HG03280 (cell line): ENCODE results near the gene CNIH3.
A peak's percentile ranks its signal among the peaks of the same experiment; 100 is the strongest.

Experiments
- ATAC-seq: cut with Tn5 transposase; IDR thresholded peaks from one replicate; pipeline ENCODE4 v1.9.1; 2021; ENCODE audit warnings: mild to moderate bottlenecking, moderate library complexity; ENCODE audit not compliant: unreplicated experiment

CNIH3 gene

DNA sequence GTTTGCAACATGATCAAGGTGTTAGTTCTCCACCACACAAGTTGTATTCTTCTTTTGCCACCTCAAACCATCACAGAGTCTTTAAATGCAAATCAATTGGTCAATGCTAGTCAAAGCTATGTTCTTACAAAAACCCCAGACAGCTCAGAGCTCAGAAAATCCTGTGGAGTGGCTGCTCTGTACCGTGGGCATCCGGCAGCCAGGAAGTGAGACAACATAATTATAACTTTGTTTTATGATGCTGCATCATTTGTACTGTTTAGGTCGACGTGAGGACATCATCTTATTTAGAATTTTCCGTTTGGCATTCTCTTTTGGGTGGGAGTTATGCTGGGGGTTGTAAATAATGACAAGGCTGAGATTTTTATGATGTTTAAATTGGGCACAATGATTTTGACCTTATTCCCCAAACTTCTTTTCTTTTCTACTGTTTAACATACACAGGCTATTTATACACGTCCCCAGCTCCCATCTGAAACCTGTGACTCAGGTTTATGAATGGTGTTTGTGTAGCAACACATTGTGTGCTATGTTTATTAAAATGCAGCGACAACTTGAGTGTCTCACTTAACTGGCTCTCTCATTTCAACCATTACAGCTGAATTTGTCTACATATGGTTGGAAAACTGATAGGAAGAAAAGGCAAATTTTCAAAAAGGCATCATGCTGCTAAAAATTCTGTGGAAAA, 124.0 kb downstream of the CNIH3 start:
- peak; percentile 82 for ATAC-seq

DNA sequence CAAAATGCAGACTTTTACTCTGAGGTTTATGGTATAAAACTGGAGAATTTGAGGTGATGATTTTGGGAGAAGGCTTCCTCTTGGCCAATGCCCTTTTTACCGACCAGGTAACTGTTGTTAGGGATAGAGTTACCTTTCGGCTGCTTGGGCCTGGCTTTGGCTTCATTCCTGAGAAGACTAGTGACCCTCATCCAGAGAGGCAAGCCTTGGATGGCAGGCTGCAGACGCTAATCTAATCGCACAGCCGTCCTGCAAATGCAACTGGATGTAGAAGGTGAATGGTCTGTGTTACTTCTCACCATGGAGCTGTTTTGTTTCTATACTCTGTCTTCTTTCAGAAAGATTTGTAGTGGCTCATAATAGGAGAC, 124.6 kb downstream of the CNIH3 start:
- no peak for ATAC-seq

DNA sequence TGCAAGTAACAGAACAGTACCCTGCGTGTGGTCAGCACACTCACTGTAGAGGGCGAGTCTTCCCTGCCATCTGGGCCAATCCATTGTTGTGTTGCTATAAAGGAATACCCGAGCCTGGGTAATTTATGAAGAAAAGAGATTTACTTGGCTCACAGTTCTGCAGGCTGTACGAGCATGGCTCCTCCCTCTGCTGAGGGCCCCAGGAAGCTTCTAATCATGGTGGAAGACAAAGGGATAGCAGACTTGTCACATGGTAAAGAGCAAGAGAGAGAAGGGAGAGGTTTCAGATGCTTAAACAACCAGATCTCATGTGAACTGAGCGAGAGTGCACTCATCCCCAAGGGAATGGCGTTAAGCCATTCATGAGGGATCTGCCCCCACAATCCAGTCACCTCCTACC, 126.2 kb downstream of the CNIH3 start:
- ATAC-seq = no peak

DNA sequence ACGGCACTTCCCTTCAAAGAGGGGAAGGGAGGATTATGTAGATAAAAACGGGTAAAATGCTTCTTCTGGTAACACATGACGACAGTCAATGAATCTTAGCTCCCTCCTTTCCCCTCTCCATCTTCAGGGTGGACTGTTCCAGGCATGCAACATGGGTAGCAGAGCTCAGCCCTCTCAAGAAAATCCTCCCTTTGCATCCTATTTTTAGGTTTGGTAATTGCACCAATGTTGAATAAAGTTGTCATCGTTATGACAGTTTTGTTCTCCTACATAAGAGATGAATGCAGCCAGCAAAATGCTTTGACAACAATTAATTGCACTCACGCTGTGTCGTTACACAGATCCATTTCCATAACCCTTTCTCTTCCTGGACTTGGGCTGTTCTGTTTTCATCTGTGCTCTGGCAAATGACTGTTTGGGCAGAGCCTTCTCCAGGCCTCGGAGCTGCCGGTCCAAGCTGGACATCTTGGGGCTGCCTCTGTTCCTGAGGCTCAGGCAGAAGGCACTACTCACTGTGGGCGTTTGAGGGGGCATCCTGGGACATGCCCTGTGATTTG, 127.6 kb downstream of the CNIH3 start:
- no peak for ATAC-seq

DNA sequence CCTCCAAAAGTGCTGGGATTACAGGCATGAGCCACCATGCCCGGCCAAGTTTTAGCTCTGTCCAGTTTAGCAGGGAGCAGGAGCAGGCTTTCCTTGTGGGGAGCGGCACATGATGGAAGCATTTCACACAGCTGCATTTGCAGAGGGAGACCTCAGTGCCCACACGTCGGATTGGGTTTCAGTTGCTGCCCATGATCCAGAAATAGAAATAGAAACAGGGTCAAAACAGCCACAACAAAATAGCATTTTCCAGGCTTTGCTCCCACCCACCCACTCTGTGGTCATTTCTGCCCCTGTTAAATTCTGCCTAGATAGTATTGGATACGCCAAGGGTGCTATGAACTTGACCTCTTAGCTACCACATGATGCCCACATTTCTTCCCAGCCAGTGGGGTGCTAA, 128.4 kb downstream of the CNIH3 start:
- ATAC-seq = no peak

DNA sequence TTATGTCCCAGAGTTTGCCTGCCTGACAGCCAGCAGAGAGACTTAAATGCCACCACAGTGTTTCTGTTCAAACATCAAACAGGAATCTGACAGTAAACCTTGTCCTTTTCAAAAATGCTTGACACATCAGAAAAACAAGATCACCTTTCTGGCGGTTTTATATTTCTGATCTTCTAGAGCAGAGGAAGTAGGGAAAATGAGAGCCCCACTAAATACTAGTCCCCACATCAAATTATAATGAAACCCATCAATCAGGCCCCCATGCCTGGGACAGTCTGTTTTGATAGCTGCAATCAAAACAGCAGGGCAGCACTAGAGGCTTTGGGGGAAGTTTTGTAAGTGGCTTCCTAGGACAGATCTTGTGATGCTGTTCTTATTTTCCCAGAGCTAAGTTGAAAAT, 129.3 kb downstream of the CNIH3 start:
- ATAC-seq = no peak

DNA sequence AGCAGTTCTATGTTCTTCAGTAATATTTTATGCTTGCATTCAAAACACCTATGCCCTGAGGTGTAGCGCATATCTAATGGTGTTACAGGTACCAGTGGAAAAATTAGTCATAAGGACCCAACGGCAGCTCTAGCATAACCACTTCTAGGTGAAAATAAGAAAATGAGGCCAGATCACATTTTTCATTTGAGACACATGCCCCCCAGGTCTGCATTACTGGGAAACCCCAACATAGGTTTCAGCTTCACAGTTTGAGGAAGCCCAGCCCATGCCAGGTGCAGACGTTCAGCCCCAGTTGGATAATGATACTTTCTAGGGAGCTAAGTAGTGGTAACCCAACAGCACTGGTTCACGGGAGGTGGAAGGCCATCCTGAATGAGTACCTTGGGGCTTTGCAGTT, 129.8 kb downstream of the CNIH3 start:
- ATAC-seq = no peak

DNA sequence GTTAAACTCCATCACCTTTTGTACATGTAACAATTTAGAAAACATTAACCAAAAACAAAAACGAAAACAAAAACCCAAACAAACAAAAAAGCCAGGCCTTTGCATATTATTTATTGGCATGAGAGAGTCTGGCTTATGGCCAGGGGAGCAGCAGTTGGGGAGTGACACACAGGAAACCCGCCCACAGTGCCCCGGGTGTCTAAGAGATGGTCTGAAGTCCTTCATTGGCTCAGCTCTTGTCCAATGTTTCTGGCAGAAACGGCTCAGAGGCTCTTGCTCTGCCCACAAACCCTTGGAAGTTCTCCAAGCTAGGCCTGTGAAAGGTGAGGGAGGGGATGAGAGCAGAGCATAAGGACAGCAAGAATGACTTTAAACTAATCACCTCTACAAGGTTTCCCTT, 131.5 kb downstream of the CNIH3 start:
- no peak for ATAC-seq

DNA sequence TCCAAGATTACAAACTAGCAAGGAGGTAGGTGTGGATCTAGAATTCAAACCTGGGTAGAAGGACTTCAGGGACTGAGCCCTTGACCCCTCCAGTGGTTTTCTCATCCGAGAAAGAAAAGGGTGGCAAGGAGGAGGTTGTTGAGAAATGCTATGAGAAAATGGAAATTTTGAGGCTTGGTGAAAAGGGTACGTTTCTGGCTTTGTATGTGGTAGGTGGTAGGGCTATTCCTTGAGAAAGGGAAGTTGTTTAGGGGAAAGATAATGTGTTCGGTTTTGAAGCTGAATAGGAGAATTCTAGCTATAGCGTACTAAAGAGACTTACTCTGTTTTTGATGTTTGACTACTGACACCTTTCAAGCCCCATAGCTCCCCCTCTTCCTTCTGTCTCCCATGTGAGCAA, 133.8 kb downstream of the CNIH3 start:
- ATAC-seq = no peak

DNA sequence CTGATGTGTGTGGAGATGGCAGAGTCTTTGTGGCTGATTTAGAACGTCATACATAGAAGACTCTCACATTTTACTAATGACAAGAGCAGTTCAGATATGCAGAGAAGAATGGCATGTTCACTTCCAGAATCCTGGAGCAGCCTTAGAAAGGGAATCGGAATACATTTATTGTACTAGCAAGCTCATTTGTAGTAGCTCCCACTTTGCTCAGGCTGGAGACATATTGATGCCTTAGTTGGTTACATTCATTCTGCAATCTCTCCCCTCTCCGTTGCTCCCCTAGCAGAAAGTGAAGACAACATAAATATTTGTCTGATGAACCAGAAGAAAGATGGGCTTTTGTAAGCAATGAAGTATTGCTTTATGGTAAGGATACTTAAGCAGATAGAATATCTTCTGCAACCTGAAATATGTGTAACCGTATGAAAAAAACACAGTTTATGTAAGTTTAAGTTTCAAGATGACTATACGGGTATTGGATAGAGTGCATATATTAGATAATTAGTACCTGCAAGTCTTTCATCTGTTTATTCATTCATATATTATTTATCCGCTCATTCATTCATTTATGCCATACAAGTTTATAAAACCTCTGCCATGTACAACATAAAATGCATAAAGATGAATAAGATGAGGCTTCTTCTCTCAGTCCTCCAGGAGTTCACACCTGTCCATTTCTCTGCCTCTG, 135.7 kb downstream of the CNIH3 start:
- no peak for ATAC-seq

DNA sequence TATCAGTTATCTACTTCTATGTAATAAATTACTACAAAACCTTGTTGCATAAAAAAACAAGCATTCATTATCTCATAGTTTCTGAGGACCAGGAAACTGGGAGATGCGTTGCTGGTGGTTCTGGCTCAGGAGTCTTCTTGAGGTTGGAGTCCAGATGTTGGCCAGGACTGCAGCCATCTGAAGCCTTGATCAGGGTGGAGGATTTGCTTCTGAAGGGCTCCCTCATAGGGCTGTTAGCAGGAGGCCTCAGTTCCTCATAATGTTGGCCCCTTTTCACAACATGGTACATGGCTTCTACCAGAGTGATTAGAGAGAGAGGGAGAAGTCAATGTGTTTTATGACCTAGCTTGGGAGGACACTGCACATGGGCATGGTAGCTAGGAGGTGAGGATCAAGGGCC, 137.4 kb downstream of the CNIH3 start:
- no peak for ATAC-seq

DNA sequence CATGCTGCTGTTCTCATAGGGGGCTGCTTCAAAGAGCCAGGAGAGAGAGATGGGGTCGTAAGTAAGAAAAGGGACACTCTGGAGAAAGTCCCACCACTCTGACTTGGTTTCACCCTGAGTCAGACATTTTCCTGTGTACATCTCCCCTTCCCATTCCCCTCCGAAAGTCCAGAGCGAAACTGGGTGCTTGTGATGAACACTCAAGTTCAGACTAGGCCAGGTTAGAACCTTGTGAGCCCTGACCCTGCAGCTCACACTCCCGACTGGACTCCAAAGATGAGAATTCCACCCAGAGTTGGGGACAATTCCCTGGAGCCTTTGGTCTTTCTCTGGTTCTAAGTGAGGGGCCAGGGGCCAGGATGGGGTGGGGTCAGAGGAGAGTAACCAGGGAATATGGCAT, 139.5 kb downstream of the CNIH3 start:
- ATAC-seq = no peak

DNA sequence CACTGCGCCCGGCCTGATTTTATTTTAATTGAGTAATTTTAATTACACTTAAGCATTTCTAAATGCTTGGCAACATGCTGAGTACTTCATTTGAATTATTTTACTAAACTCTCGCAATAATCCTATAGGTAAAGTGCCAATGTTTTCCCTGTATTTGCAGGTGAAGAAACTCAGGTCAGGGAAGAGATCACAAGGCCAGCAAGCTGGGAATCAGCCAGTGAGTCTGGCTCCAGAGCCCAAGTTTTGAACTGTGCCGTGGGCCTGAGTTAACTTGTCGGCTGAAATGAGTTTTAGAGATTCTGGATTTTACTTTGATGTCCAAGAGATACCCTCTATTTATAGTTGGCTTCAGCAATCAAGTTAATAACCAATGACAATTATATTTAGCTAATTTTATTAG, 141.4 kb downstream of the CNIH3 start:
- ATAC-seq = no peak

DNA sequence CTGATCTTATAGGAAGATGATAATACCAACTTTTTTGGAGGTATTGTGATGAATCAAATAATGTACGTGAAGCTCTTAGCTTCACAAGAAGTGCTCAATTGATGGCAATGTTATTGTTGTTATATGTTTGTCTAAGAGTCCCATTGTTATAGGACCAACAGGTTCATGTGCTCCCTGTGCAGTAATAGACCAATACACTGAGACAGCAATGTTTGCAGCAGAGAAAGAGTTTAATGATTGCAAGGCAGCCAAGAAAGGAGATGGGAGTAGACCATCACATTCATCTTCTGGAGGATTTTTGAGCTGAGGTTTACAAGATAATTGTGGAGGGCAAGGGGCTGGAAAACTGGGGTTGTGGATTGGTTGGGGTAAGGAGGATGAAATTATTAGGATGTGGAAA, 143.0 kb downstream of the CNIH3 start:
- no peak for ATAC-seq

DNA sequence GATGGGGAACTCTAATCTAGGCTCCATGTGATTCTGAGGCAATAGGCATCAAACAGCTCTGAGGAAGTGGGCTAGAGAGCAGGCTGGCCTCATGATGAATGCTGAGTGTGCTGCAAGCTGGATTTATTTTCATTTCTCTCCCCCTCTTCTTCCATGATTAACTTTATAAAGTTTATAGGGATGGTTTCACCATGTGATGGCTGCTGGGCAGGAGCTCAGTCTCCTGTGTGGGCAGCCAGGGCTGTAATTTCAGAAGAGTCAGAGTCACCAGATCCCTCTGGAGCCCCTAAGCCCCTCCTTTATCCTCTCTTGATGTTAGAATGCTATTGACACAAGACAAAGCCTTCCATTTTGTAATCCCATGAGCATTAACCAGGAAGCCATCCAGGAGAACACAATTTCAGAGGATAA, 143.6 kb downstream of the CNIH3 start:
- ATAC-seq = no peak

DNA sequence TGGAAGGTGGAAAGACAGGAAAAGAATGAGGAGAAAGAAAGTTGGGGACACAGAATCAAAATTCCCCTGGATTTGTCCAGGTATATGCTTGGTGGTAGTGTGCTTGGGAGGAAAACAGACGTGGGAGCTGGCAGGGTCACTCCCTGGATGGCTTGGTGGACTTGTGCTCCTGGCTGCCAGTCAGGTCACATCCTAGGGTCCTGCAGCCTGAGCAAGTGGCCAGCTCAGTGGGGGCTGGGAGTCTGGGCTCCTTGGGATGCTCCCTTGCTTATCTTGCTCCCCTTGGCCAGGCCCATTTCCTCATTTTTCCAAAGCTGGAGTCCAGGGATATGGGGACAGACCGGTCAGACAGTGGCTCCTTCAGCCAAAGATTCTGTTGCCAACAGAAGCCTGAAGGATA, 144.0 kb downstream of the CNIH3 start:
- no peak for ATAC-seq

DNA sequence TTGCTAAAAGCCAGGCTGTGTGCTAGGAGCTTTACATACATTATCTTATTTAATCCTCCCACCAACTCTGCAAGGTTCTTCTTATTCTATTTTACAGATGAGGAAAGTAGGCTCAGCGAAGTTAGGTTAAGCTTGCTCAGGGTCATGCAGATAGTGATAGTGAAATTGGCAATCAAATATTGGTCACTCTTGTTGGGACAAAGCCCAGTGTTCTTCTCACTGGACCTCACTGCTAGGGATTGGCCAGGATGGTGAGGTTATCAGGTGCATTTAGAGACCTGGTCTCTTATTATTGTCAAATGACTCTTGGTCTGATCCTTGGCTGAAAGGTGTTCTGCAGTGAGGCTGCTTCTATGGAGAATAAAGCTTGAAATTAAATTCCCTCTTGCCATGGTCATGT, 145.1 kb downstream of the CNIH3 start:
- no peak for ATAC-seq

DNA sequence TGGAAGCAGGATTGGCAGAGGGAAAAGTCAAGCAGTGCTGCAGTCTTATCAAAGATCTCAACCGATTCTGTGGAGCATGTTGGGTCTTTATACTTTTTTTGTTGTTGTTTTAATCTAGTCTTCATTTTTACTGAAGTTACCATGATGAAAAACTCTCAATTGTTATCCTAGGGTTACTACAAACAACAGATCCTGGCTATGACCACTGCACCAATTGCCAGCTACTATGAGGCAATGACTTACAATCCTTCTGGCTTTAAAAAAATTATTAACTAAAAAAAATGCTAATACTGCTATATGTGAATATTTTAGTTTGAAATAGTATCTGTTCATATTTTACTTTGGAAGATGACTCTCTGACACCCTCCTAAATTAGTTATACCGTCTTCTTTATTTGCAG, 145.9 kb downstream of the CNIH3 start:
- ATAC-seq = no peak

DNA sequence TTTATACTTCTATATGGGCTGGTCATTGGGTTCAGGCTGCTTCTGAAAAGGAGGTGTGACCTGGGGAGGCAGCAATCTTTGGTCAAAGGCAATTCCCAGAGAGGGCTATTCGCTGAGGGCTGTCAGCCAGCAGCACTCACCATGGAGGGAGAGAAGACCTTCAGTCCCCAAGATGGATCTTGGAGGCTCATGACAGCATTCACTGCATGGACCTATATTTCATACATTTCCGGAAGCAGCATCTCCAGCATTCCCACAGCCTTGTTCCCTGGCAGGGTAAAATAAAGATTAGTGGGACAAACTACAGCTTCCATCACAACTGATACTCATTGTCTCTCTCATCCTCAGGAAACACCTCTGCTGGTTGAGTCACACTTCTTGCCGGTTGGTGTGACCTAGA, 146.6 kb downstream of the CNIH3 start:
- no peak for ATAC-seq

DNA sequence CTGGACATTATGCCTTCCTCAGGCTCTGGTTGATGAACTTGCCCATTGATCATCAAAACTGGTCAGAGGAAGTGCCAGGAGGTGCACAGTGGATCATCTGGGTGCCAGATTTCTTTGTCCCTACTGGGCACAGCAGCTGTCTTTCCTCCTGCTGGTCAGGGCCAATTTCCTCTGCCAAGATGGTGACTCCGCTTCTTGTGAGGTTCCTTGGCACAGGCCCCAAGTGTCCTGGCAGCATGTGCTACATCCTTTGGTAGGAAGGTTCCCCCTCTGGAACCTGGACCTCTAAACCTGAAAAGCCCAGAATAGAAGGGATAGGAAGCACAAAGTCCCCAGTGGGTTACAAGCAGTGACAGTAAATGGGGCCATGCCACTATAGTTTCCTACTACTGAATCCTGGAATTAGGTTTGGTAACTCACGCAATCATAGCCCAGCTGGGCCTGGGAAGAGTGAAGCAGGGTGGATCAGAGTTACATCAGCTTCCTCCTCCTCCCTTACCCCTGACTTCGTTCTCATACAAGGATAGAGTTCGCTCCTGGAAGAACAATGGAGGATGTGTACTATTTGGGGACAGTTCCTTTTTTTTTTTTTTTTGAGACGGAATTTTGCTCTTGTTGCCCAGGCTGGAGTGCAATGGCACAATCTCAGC, 147.1 kb downstream of the CNIH3 start:
- no peak for ATAC-seq

DNA sequence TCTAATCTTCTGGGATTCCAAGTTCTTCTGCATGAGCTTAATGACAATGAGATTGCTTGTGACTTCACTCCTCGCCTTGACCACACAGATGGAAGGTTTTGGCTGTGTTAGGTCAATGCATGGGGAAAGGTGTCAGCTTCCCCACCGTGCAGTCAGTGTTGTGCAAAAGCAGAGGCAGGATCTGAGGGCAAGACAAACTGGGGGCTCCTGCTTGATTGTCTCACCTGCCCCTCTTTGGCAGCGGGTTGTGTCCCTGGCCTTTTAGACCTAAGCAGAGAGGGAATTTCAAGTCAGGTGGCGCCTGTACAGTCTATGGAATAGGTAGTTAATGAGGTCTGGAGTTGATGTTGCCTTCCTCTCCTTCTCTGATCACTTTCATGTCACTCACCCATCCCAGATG, 150.1 kb downstream of the CNIH3 start:
- ATAC-seq = no peak

DNA sequence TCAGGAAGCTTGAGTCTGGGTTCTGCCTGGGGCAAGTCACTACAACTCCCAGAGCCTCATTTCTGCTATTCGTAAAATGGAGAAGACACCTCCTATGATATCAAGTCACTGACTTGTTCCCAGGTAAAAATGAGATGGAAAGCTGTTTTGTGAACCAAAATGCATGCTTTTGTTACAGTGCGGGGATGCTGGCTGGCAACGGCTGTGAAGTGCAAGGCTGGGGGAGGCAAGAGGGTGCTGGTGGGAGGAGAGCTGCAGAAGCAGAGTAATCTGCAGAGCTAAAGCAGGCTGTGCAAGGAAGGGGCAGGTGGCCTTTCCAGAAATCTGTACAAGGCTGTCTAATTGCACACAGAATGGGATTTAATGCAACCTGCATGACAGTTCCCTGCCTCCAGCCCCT, 150.9 kb downstream of the CNIH3 start:
- no peak for ATAC-seq
